Sciatic nerve (tissue), 2 donors: ENCODE results near the gene OSBP. TPM values are rescaled to one million over a fixed set of nuclear protein-coding genes. Genes with fewer than 3 reads are reported as not detected.
"Not testable (repeated sequence)": the region's sequence is repeated elsewhere in the genome, so short reads cannot be mapped to it uniquely, and the experiment has no call there.

ENCODE experiments used
- ATAC-seq: fragments of 200-7000 bp; cut with Tn5 transposase; one replicate; pipeline ENCODE4 v1.9.1; 2020; ENCODE audit warnings: mild to moderate bottlenecking, moderate library complexity
- DNase-seq: peaks from one replicate; pipeline ENCODE4 v3.0.0-alpha.2; 2020; ENCODE audit warnings: low spot score
- intact Hi-C: fragments of 100-400 bp; cut with DNase I; formaldehyde crosslinking; loops from one replicate; pipeline ENCODE4 v1.14.2; 2022
- total RNA-seq: library from RNA; stranded (reverse); fragmentation: NEBNext Ultra II Directional; extraction: Animal tissue kit (Norgen Biotek cat#: 25700); gene quantifications from one replicate; pipeline ENCODE4 v1.2.1, GENCODE V29; 2021
- donor health status: DM: no; HTN: no; CAD: no.
- donor health status: DM: no; HTN: no; CAD: no.

Gene OSBP
- 45.5 TPM for total RNA-seq

GRCh38 chr11:59615637-59616395, at the start of gene OSBP:
TSS of gene OSBP (minus strand) at chr11:59615774. CDS start at chr11:59615664, 110 bp downstream.
- DNase-seq (peak; percentile 100), ATAC-seq (peak; percentile 97)
- intact Hi-C loops = loop anchor here (10.0 kb wide), 1 partner anchor 49 kb away; the partner anchor contains the start of gene PATL1

- intact Hi-C loops = loop anchor here (10.0 kb wide), 1 partner anchor 46 kb away; the partner anchor contains the start of gene OSBP
- ATAC-seq = no peak
- DNase-seq = no peak
Measured at GRCh38 chr11:59660621-59661020, 45.0 kb upstream of the OSBP start.

- ATAC-seq (no peak), DNase-seq (no peak)
- intact Hi-C loops = loop anchor here (10.0 kb wide), 1 partner anchor 45 kb away; the partner anchor contains the start of gene OSBP
Measured at GRCh38 chr11:59659981-59660380, 44.4 kb upstream of the OSBP start.

- ATAC-seq (no peak), DNase-seq (no peak)
- intact Hi-C loops = no loop called here
Measured at GRCh38 chr11:59658036-59658435, 42.5 kb upstream of the OSBP start.

- DNase-seq (no peak), ATAC-seq (no peak)
- intact Hi-C loops = no loop called here
Measured at GRCh38 chr11:59654893-59655292, 39.3 kb upstream of the OSBP start.

- DNase-seq (no peak), ATAC-seq (no peak)
Measured at GRCh38 chr11:59647245-59647980, 31.8 kb upstream of the OSBP start.

GRCh38 chr11:59644528-59644927, 29.0 kb upstream of the OSBP start:
- no peak for ATAC-seq
- no peak for DNase-seq
- intact Hi-C loops = no loop called here

More at GRCh38 chr11:59647245-59647980, 31.8 kb upstream of the OSBP start:
- intact Hi-C loops = no loop called here

- no peak for ATAC-seq
- no peak for DNase-seq
- intact Hi-C loops = no loop called here
Measured at GRCh38 chr11:59643390-59643789, 27.8 kb upstream of the OSBP start.

GRCh38 chr11:59641156-59641555, 25.6 kb upstream of the OSBP start:
- no peak for ATAC-seq
- DNase-seq = no peak
- intact Hi-C loops = no loop called here

GRCh38 chr11:59630493-59630892, 14.9 kb upstream of the OSBP start:
- intact Hi-C loops = no loop called here
- ATAC-seq = no peak
- no peak for DNase-seq

GRCh38 chr11:59629996-59630395, 14.4 kb upstream of the OSBP start:
- ATAC-seq (no peak), DNase-seq (no peak)
- intact Hi-C loops = no loop called here

GRCh38 chr11:59626969-59627368, 11.4 kb upstream of the OSBP start:
- ATAC-seq, DNase-seq, intact Hi-C loops: not testable (repeated sequence)

GRCh38 chr11:59625703-59626102, 10.1 kb upstream of the OSBP start:
- ATAC-seq (no peak), DNase-seq (no peak)
- intact Hi-C loops = no loop called here

- ATAC-seq (no peak), DNase-seq (no peak)
- intact Hi-C loops = loop anchor here (10.0 kb wide), 1 partner anchor 47 kb away; the partner anchor contains the start of gene PATL1
Measured at GRCh38 chr11:59617876-59618275, 2.3 kb upstream of the OSBP start.

GRCh38 chr11:59616396-59616982, 915 bp upstream of the OSBP start:
- intact Hi-C loops = loop anchor here (10.0 kb wide), 1 partner anchor 48 kb away; the partner anchor contains the start of gene PATL1
- ATAC-seq (no peak), DNase-seq (peak; percentile 98)

GRCh38 chr11:59615120-59615636, 396 bp downstream of the OSBP start:
- intact Hi-C loops = loop anchor here (10.0 kb wide), 1 partner anchor 50 kb away; the partner anchor contains the start of gene PATL1
- no peak for ATAC-seq
- peak; percentile 66 for DNase-seq

- DNase-seq (no peak), ATAC-seq (no peak)
- intact Hi-C loops = loop anchor here (10.0 kb wide), 1 partner anchor 50 kb away; the partner anchor contains the start of gene PATL1
Measured at GRCh38 chr11:59614277-59615119, 1.1 kb downstream of the OSBP start.
